ENCODE data around the gene SH3PXD2B. TPM values are rescaled to one million over a fixed set of nuclear protein-coding genes. Genes with fewer than 3 reads are reported as not detected.

The SH3PXD2B gene
- polyA plus RNA-seq, 3 donors = 0.19 to 0.77 (median 0.31) TPM

DNA sequence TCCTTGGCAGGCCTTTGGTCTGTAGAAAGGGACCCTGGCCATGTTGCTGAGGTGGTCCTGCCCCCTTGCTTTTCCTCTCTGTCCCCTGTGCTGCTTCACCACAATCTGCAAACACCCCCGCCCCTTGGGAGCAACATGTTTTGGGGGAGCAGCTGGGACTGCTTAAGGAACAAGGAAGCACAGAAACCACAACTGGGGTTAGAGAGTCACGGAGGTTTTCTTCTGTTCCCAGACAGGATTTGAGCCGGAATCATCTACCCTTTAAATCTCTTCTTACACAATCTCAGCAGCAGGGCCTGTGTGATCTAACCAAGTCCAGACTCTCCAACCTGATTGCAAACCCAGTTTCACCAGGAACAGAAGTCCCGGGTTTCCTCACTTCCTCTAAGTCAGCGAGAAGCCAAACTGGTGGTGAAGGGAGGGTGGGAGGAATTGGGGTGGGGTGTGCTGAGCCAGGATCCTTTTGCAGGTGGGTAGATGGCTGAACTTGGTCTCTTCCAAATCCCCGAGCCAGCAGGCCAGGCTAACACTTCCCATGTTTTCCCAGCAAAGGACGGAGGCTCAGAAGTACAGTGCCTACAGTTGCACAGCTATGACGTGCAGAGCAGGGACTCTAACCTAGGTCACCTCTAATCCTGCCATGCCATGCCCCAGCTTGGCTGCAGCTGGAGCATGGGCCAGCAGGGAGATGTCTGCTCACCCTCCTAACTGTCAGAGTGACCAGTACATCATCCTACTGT lies 25.0 kb downstream of the SH3PXD2B start:
- DNase-seq = peak; percentile 33 to 88 (median 78)
- TF ChIP-seq, protein P1, sequence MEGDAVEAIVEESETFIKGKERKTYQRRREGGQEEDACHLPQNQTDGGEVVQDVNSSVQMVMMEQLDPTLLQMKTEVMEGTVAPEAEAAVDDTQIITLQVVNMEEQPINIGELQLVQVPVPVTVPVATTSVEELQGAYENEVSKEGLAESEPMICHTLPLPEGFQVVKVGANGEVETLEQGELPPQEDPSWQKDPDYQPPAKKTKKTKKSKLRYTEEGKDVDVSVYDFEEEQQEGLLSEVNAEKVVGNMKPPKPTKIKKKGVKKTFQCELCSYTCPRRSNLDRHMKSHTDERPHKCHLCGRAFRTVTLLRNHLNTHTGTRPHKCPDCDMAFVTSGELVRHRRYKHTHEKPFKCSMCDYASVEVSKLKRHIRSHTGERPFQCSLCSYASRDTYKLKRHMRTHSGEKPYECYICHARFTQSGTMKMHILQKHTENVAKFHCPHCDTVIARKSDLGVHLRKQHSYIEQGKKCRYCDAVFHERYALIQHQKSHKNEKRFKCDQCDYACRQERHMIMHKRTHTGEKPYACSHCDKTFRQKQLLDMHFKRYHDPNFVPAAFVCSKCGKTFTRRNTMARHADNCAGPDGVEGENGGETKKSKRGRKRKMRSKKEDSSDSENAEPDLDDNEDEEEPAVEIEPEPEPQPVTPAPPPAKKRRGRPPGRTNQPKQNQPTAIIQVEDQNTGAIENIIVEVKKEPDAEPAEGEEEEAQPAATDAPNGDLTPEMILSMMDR (IDR thresholded peaks at IDR 0.05) = no peak
- peak overlapping the region; percentile 47 to 68 for H3K27ac ChIP-seq (ENCODE audit: low read depth in 1 of 2, low read length in 2 of 2)
- intact Hi-C loops (cut with micrococcal nuclease) = no loop called here
- peak overlapping the region in 1 of 2 donors; percentile 75 for H3K4me3 Mint-ChIP-seq
- no peaks in the 10 kb centered on the region for H4K20me1 ChIP-seq (ENCODE audit: insufficient read depth, low read length)
- H3K36me3 ChIP-seq (replicated peaks in 1 of 2; ENCODE audit: control insufficient read depth in 1 of 2, insufficient read depth in 2 of 2, low read length in 2 of 2) = no peaks in the 10 kb centered on the region
- H3K9me3 ChIP-seq (replicated peaks in 1 of 2; ENCODE audit: control insufficient read depth in 1 of 2, insufficient read depth in 1 of 2, low read length in 2 of 2) = no peaks in the 10 kb centered on the region
- peaks cover 22 to 25% of the 10 kb centered on the region in 2 donors for H3K4me1 ChIP-seq (ENCODE audit: control insufficient read depth in 1 of 2, insufficient read depth in 2 of 2, low read length in 2 of 2)
- WGBS (ENCODE audit: insufficient coverage) = 28% methylated on average over 4 of the region's 8 CpGs
- peaks cover 22 to 34% (median 29%) of the 10 kb centered on the region in 3 donors for H3K27me3 Mint-ChIP-seq (ENCODE audit: low read depth in 3 of 3)
- H3K79me2 ChIP-seq (ENCODE audit: insufficient read depth, low read length) = no peaks in the 10 kb centered on the region
- peak overlapping the region; percentile 22 for H2AFZ ChIP-seq (ENCODE audit: insufficient read depth, low read depth, low read length, poor library complexity, severe bottlenecking)
- H3K9me3 Mint-ChIP-seq = peaks cover 0 to 3% (median 0%) of the 10 kb centered on the region in 7 donors
- H3K27me3 ChIP-seq (ENCODE audit: control insufficient read depth in 2 of 2, insufficient read depth in 2 of 2, low read length in 2 of 2) = peaks cover 3 to 18% of the 10 kb centered on the region in 2 donors
- H3K9ac ChIP-seq (ENCODE audit: insufficient read depth, low read length, poor library complexity, severe bottlenecking) = no peak overlapping the region
- H3K4me3 ChIP-seq (replicated peaks in 1 of 3; ENCODE audit: low read depth in 2 of 3, low read length in 3 of 3) = peak overlapping the region in 1 of 3 experiments; percentile 18
- H3K36me3 Mint-ChIP-seq = peaks cover 0 to 3% of the 10 kb centered on the region in 2 donors
- peaks cover 23% of the 10 kb centered on the region for H3K4me1 Mint-ChIP-seq
- peak overlapping the region; percentile 21 to 89 (median 73) for H3K27ac Mint-ChIP-seq
- peak overlapping the region; percentile 41 for H3K4me2 ChIP-seq (replicated peaks; ENCODE audit: extremely low read depth, low read length, poor library complexity, severe bottlenecking)

DNA sequence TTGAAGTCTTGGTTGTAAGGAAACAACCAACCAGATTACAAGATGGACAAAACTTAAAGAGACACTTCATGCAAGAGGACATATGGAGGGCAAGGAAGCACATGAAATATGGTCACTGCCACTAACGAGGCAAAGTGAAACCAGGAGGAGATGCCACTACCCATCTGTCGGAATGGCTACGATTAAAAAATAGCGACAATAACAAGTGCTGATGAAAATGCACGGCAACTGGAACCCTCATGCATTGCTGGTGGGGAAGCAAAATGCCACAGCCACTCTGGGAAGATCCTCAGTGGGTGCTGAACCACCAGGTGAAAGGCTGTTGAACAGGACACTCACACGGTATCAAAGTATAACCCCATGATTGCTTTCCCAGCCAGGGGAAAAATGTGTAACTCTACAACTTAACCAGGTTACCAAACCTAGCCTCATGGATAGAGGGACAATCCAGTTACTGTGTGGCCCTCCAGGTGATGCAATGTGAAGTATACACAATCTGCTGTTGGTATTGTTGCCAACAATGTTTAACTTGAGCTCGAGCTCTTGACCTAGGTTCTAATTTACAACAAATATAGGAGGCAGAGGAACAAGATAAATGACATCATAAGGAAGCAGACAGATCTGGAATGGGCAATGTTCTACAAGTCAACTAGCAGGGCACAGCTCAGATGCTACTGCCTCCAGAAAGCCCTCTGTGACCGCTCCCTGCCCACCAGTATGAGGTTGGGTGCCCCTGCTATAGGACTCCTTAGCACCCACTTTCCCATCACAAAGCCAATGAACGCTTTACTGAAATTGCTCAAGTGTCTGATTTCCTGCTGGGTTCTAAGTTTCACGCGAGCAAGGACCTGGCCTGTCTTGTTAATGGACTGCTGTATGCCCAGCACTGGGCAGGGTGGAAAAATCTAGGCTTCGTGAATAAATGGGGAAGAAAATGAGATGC lies 25.8 kb downstream of the SH3PXD2B start:
- no peaks in the 10 kb centered on the region for H3K79me2 ChIP-seq (ENCODE audit: insufficient read depth, low read length)
- intact Hi-C loops (cut with micrococcal nuclease) = no loop called here
- peaks cover 0 to 3% of the 10 kb centered on the region in 2 donors for H3K36me3 Mint-ChIP-seq
- no peaks in the 10 kb centered on the region for H3K9me3 ChIP-seq (replicated peaks in 1 of 2; ENCODE audit: control insufficient read depth in 1 of 2, insufficient read depth in 1 of 2, low read length in 2 of 2)
- peaks cover 23% of the 10 kb centered on the region for H3K4me1 Mint-ChIP-seq
- peak overlapping the region; percentile 47 to 68 for H3K27ac ChIP-seq (ENCODE audit: low read depth in 1 of 2, low read length in 2 of 2)
- peak overlapping the region; percentile 41 for H3K4me2 ChIP-seq (replicated peaks; ENCODE audit: extremely low read depth, low read length, poor library complexity, severe bottlenecking)
- H3K4me3 ChIP-seq (replicated peaks in 1 of 3; ENCODE audit: low read depth in 2 of 3, low read length in 3 of 3) = peak overlapping the region in 1 of 3 experiments; percentile 18
- H3K27me3 Mint-ChIP-seq (ENCODE audit: low read depth in 3 of 3) = peaks cover 17 to 31% (median 30%) of the 10 kb centered on the region in 3 donors
- H3K4me1 ChIP-seq (ENCODE audit: control insufficient read depth in 1 of 2, insufficient read depth in 2 of 2, low read length in 2 of 2) = peaks cover 22 to 25% of the 10 kb centered on the region in 2 donors
- peak overlapping the region in 1 of 2 donors; percentile 75 for H3K4me3 Mint-ChIP-seq
- peaks cover 3 to 18% of the 10 kb centered on the region in 2 donors for H3K27me3 ChIP-seq (ENCODE audit: control insufficient read depth in 2 of 2, insufficient read depth in 2 of 2, low read length in 2 of 2)
- H4K20me1 ChIP-seq (ENCODE audit: insufficient read depth, low read length) = no peaks in the 10 kb centered on the region
- no peak overlapping the region for H2AFZ ChIP-seq (ENCODE audit: insufficient read depth, low read depth, low read length, poor library complexity, severe bottlenecking)
- no peak for DNase-seq
- TF ChIP-seq, protein P1 (IDR thresholded peaks at IDR 0.05) = no peak
- WGBS (ENCODE audit: insufficient coverage) = 60% methylated on average over 10 of the region's 12 CpGs
- H3K27ac Mint-ChIP-seq = peak overlapping the region in 6 of 7 donors; percentile 32 to 89 (median 80)
- no peaks in the 10 kb centered on the region for H3K36me3 ChIP-seq (replicated peaks in 1 of 2; ENCODE audit: control insufficient read depth in 1 of 2, insufficient read depth in 2 of 2, low read length in 2 of 2)
- peaks cover 0 to 3% (median 0%) of the 10 kb centered on the region in 7 donors for H3K9me3 Mint-ChIP-seq
- H3K9ac ChIP-seq (ENCODE audit: insufficient read depth, low read length, poor library complexity, severe bottlenecking) = no peak overlapping the region

All from CD14-positive monocyte (primary cell).